Measurements from ENCODE around the gene REN. TPM values are rescaled to one million over a fixed set of nuclear protein-coding genes. Genes with fewer than 3 reads are reported as not detected.

The REN gene
- total RNA-seq, 1 experiment from 2014 or later, result not detected

DNA sequence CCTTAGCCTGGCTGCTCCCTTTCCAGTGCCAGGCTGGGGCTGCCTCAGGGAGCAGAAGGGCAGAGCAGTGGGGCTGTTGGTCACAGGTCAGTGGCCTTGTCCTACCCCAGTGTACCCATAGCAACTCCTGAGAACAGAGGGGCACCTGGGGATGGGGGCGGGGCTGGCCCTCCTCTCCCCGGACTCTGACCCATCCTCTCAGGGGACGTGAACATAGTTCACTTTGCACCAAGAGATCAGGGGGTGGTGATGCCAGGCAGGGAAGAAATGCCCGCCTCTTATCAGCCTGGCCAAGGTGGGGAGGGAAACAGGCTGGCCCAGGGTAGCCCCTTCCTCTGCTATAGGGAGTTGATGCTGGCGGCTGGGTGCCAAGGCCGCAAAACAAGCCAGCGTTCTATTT is 19.2 kb downstream of the REN start:
- Histone ChIP-seq H3K79me1 (ENCODE audit: insufficient read depth, low read depth, low read length, poor library complexity, severe bottlenecking) (no peaks in the 10 kb centered on the region), H3K4me2 (ENCODE audit: insufficient read depth, insufficient read length, low read length) (no peak overlapping the region), H3K9ac (ENCODE audit: extremely low read depth, insufficient read length, low read length) (no peak overlapping the region), H3K4ac (ENCODE audit: low read depth, low read length) (no peak overlapping the region), H2AK5ac (ENCODE audit: insufficient read length, low read length) (no peak overlapping the region), H4K5ac (ENCODE audit: insufficient read length, low read depth, low read length) (no peak overlapping the region), H3K23ac (ENCODE audit: insufficient read length, low read depth, low read length) (no peak overlapping the region), H2BK20ac (ENCODE audit: low read depth, low read length, poor library complexity, severe bottlenecking) (no peak overlapping the region), H2BK12ac (ENCODE audit: insufficient read length, low read depth, low read length) (no peak overlapping the region), H4K8ac (replicated peaks; ENCODE audit: insufficient read length, low read depth, low read length) (no peak overlapping the region), H4K20me1 (ENCODE audit: control insufficient read depth, insufficient read depth, insufficient read length) (no peaks in the 10 kb centered on the region), H3K14ac (ENCODE audit: insufficient read depth, low read length) (no peak overlapping the region), H3K23me2 (ENCODE audit: insufficient read length, low read depth, low read length, poor library complexity, severe bottlenecking) (peaks cover 6% of the 10 kb centered on the region), H3K4me1 (ENCODE audit: insufficient read depth, low read length) (peaks cover 4% of the 10 kb centered on the region; the same call in 1 of the 2 replicates), H3K27ac (ENCODE audit: insufficient read length, low read depth, low read length) (no peak overlapping the region), H2BK120ac (ENCODE audit: low read depth, low read length, poor library complexity, severe bottlenecking) (no peak overlapping the region), H3K27me3 (ENCODE audit: insufficient read depth, low read length) (no peaks in the 10 kb centered on the region), H2BK15ac (ENCODE audit: low read depth, low read length) (no peak overlapping the region), H3K9me3 (ENCODE audit: control insufficient read depth, low read depth, low read length) (no peaks in the 10 kb centered on the region), H4K91ac (ENCODE audit: insufficient read length, low read depth, low read length) (no peak overlapping the region), H2AFZ (ENCODE audit: low read length) (no peak overlapping the region), H2BK5ac (ENCODE audit: insufficient read length, low read length) (no peak overlapping the region), H3K79me2 (ENCODE audit: insufficient read depth, low read length) (no peaks in the 10 kb centered on the region), H3T11ph (ENCODE audit: low read length) (no peak overlapping the region), H3K18ac (ENCODE audit: insufficient read length, low read depth, low read length) (no peak overlapping the region), H3K56ac (ENCODE audit: insufficient read length, low read depth, low read length) (no peak overlapping the region)
- Mint-ChIP-seq H3K4me3 (peak overlapping the region in 1 of 2 experiments; percentile 40; a peak in 1 of 5 replicates), H3K9me3 (no peaks in the 10 kb centered on the region; a peak in 1 of 5 replicates), H3K4me1 (peaks cover 49 to 50% of the 10 kb centered on the region in 2 experiments), H3K36me3 (ENCODE audit: insufficient read depth in 1 of 3, low read depth in 3 of 3) (peaks cover 0 to 10% (median 9%) of the 10 kb centered on the region in 3 experiments; a peak in 4 of 7 replicates), H3K27me3 (ENCODE audit: low read depth) (peaks cover 30% of the 10 kb centered on the region), H3K27ac (peak overlapping the region; percentile 76 to 89 (median 85); a peak in 5 of 7 replicates)
- DNase-seq, result no peak
- no CpG with 5 or more reads among the region's 7 CpGs for WGBS (ENCODE audit: extremely low coverage, insufficient read length, low lambda C conversion rate)
- TF ChIP-seq, protein P1, sequence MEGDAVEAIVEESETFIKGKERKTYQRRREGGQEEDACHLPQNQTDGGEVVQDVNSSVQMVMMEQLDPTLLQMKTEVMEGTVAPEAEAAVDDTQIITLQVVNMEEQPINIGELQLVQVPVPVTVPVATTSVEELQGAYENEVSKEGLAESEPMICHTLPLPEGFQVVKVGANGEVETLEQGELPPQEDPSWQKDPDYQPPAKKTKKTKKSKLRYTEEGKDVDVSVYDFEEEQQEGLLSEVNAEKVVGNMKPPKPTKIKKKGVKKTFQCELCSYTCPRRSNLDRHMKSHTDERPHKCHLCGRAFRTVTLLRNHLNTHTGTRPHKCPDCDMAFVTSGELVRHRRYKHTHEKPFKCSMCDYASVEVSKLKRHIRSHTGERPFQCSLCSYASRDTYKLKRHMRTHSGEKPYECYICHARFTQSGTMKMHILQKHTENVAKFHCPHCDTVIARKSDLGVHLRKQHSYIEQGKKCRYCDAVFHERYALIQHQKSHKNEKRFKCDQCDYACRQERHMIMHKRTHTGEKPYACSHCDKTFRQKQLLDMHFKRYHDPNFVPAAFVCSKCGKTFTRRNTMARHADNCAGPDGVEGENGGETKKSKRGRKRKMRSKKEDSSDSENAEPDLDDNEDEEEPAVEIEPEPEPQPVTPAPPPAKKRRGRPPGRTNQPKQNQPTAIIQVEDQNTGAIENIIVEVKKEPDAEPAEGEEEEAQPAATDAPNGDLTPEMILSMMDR (conservative IDR thresholded peaks at IDR 0.05), result no peak

Data from H9 (cell line).